B cell (primary cell): ENCODE results near the gene OR9A2.

Experiments used
- EZH2 ChIP-seq: IDR thresholded peaks from 2 replicates; pipeline ENCODE4 v1.6.1; 2012; ENCODE audit warnings: borderline replicate concordance, low read depth, mild to moderate bottlenecking, moderate library complexity, low read length; ENCODE audit not compliant: insufficient read depth, poor library complexity, severe bottlenecking
- TF ChIP-seq, protein P1 (sequence below): fragments of 200-600 bp; IDR thresholded peaks from one replicate; pipeline ENCODE4 v1.8.0; 2022; ENCODE audit warnings: antibody characterized with exemption, mild to moderate bottlenecking

DNA sequence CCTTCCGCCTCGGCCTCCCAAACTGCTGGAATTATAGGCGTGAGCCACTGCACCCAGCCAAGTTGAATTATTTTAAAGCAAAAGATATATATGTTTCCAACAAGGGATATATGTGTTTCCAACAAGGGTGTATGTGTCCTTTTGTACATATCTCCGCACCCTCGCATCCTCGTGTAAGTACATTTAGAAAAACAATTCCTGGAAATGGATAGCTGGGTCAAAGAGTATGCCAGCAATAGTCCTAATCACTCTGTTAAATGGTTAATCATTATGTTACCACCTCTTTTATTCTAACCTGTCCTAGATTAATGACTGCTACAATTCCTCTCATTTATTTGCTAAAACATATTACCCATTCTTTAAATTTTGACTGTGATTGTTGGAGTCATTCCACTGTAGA is 28.0 kb downstream of the OR9A2 start:
- TF ChIP-seq, protein P1, sequence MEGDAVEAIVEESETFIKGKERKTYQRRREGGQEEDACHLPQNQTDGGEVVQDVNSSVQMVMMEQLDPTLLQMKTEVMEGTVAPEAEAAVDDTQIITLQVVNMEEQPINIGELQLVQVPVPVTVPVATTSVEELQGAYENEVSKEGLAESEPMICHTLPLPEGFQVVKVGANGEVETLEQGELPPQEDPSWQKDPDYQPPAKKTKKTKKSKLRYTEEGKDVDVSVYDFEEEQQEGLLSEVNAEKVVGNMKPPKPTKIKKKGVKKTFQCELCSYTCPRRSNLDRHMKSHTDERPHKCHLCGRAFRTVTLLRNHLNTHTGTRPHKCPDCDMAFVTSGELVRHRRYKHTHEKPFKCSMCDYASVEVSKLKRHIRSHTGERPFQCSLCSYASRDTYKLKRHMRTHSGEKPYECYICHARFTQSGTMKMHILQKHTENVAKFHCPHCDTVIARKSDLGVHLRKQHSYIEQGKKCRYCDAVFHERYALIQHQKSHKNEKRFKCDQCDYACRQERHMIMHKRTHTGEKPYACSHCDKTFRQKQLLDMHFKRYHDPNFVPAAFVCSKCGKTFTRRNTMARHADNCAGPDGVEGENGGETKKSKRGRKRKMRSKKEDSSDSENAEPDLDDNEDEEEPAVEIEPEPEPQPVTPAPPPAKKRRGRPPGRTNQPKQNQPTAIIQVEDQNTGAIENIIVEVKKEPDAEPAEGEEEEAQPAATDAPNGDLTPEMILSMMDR = no peak
- TF ChIP-seq EZH2 = no peak
